Lower leg skin (tissue), 3 donors: ENCODE data around the gene DPY19L2.

ENCODE experiments used
- CTCF ChIP-seq, 3 donors: fragments of 450-650 bp; IDR thresholded peaks; one replicate each; pipeline ENCODE4 v1.5.1; 2016; ENCODE audit warnings: antibody characterized with exemption in 3 of 3, mild to moderate bottlenecking in 3 of 3, moderate library complexity in 2 of 3
- POLR2A ChIP-seq, 2 donors: fragments of 450-650 bp; IDR thresholded peaks; one replicate each; pipeline ENCODE4 v1.6.1; 2016 to 2017; ENCODE audit warnings: antibody characterized with exemption in 2 of 2, mild to moderate bottlenecking in 1 of 2, moderate library complexity in 1 of 2

- TF ChIP-seq CTCF (IDR thresholded peaks at IDR 0.05) (no peak), POLR2A (IDR thresholded peaks at IDR 0.05) (no peak)
Measured at GRCh38 chr12:63525831-63526230, 142.5 kb downstream of the DPY19L2 start.
